ENCODE measurements around the gene FAM9A.

- no peak for TF ChIP-seq CTCF (conservative IDR thresholded peaks at IDR 0.05; ENCODE audit: low read depth, low read length)
- no peak for TF ChIP-seq POLR2A (IDR thresholded peaks at IDR 0.05; ENCODE audit: low read depth, low read length)
- no peak for TF ChIP-seq RCOR1 (IDR thresholded peaks at IDR 0.05; ENCODE audit: insufficient replicate concordance, low read length)
- no peak for TF ChIP-seq CEBPB (IDR thresholded peaks at IDR 0.05; ENCODE audit: low read depth, low read length)
- no peak for TF ChIP-seq BHLHE40 (IDR thresholded peaks at IDR 0.05; ENCODE audit: low read depth, low read length)
- no peak for TF ChIP-seq NFE2L2 (IDR thresholded peaks at IDR 0.05; ENCODE audit: low read depth, low read length)
- TF ChIP-seq USF2 (IDR thresholded peaks at IDR 0.05; ENCODE audit: low read depth, low read length) = no peak
- TF ChIP-seq ELK1 (IDR thresholded peaks at IDR 0.05; ENCODE audit: borderline replicate concordance, low read depth, low read length) = no peak
- no peak for TF ChIP-seq RFX5 (IDR thresholded peaks at IDR 0.05; ENCODE audit: low read depth, low read length)
- no peak for TF ChIP-seq FOS (IDR thresholded peaks at IDR 0.05; ENCODE audit: low read depth, low read length)
- no peak for TF ChIP-seq MXI1 (IDR thresholded peaks at IDR 0.05; ENCODE audit: borderline replicate concordance, low read depth, low read length)
- TF ChIP-seq SMC3 (IDR thresholded peaks at IDR 0.05; ENCODE audit: low read depth, low read length) = no peak
- no peak for TF ChIP-seq MAFK (IDR thresholded peaks at IDR 0.05; ENCODE audit: low read depth, low read length)
Observed at GRCh38 chrX:8847360-8847759, 46.2 kb upstream of the FAM9A start.
